ENCODE measurements around the gene SNAP23.
A peak's percentile ranks its signal among the peaks of the same experiment; 100 is the strongest.

The SNAP23 gene

DNA sequence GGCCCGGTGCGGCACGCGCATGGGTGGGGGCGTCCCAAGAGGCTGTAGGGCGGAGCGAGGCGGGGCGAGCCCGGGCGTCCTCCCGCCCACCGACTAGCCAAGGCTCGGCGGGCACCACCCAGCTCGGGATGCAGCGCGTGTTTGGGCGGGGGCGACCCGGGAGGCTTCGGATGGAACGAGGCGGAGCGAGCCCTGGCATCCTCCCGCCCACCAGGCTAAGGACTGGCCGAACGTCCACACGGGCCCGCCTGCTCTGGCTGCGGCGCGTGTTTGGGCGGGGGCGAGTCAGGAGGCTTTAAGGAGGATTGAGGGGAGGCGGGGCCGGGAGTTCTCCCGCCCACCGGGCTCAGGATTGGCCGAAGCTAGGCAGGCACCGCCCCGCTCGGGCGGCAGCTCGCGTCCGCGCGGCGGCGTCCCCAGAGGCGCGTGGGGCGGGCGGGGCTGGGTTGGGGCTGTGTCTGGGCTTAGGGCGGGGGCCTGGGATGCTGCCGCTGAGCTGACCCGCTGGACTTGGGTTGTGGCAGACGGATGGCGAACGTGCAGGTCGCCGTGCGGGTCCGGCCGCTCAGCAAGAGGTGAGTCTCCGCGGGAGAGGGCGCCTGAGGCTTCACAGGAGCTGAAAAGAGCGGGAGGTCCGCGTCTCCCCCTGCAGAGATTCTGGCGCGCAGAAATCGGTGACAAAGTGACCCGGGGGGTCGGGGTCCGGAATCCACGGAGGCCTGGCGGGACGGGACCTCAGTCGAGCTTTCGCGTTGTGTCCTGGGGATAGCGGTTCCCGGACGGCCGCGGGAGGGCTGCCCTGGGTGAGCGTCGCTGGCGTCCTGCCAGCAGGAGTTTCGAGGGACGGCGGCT lies 80.0 kb downstream of the SNAP23 start, which contains the start of gene STARD9:
TSS of gene STARD9 (plus strand) at position 419 of the 852 bp plus-strand sequence. CDS start at position 529, 110 bp downstream.
- H3K4me1 ChIP-seq (ENCODE audit: control insufficient read depth, insufficient read depth, low read length, unreplicated experiment), result peaks cover 19% of the 10 kb centered on the region
- no peaks in the 10 kb centered on the region for H3K27me3 ChIP-seq (ENCODE audit: insufficient read depth, low read length)
- no peaks in the 10 kb centered on the region for H3K36me3 ChIP-seq (ENCODE audit: insufficient read depth, low read length)
- no peak within 1 kb of the TSS for H3K27ac ChIP-seq (ENCODE audit: low read depth, low read length)
- peak within 1 kb of the TSS; percentile 99 for H2AFZ ChIP-seq (ENCODE audit: low read length, unreplicated experiment)
- H3K4me3 ChIP-seq (ENCODE audit: low read depth, low read length), result peak within 1 kb of the TSS; percentile 87
- H3K79me2 ChIP-seq (ENCODE audit: control insufficient read depth, insufficient read depth, low read length, unreplicated experiment), result peaks cover 8% of the 10 kb centered on the region

DNA sequence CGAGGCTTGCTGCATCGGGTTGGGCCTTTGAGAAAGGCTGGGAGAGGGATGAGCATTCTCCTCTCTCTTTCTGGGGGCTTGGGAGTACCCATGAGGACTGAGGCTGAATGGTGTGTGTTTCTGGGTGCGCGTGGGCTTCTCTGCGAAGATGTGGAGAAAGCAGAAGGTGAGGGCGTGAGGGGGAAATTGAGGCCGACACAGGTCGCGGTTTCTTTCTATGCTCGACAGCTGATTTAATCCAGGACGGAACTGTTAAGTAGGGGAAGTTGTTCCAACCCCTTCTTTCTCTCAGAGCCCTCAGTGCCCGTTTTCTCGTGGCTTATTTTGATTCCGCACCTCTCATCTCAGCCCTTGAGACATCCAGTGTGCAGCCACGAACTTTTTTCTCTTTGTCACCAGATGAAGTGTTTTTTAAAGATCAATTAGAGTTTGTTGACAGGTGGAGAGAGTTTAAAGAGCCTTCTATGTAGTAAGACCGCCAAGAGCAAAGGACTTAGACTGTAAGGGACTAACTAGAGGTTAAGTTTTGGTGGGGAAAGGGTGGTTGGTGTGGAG lies 80.7 kb downstream of the SNAP23 start:
- no peaks in the 10 kb centered on the region for H3K36me3 ChIP-seq (ENCODE audit: insufficient read depth, low read length)
- peak overlapping the region; percentile 87 for H3K4me3 ChIP-seq (ENCODE audit: low read depth, low read length)
- no peak overlapping the region for H3K27ac ChIP-seq (ENCODE audit: low read depth, low read length)
- H3K79me2 ChIP-seq (ENCODE audit: control insufficient read depth, insufficient read depth, low read length, unreplicated experiment), result peaks cover 8% of the 10 kb centered on the region
- peaks cover 19% of the 10 kb centered on the region for H3K4me1 ChIP-seq (ENCODE audit: control insufficient read depth, insufficient read depth, low read length, unreplicated experiment)
- H3K27me3 ChIP-seq (ENCODE audit: insufficient read depth, low read length), result no peaks in the 10 kb centered on the region
- peak overlapping the region; percentile 78 for H2AFZ ChIP-seq (ENCODE audit: low read length, unreplicated experiment)

DNA sequence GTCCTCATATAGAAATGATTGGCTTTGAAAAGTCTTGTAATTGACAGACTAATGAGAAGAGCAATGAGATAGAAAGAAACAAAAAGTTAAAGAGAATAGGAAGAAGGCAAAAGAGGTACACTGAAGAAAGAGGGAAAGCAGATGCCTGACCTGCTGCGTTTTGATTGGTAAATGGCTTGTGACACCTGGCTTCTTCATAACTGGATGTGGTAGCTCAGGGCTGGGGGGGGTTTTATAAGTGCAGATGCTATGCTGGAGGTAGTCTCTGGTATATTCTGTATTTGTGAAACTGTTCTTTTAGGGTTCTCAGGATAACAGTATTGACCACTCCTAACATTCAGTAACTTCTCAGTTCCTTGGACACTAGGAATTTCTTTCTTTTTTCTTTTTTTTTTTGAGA lies 81.3 kb downstream of the SNAP23 start:
- H2AFZ ChIP-seq (ENCODE audit: low read length, unreplicated experiment), result no peak overlapping the region
- H3K27ac ChIP-seq (ENCODE audit: low read depth, low read length), result no peak overlapping the region
- H3K4me3 ChIP-seq (ENCODE audit: low read depth, low read length), result peak overlapping the region; percentile 87
- H3K36me3 ChIP-seq (ENCODE audit: insufficient read depth, low read length), result no peaks in the 10 kb centered on the region
- no peaks in the 10 kb centered on the region for H3K27me3 ChIP-seq (ENCODE audit: insufficient read depth, low read length)
- H3K4me1 ChIP-seq (ENCODE audit: control insufficient read depth, insufficient read depth, low read length, unreplicated experiment), result peaks cover 21% of the 10 kb centered on the region
- peaks cover 8% of the 10 kb centered on the region for H3K79me2 ChIP-seq (ENCODE audit: control insufficient read depth, insufficient read depth, low read length, unreplicated experiment)

DNA sequence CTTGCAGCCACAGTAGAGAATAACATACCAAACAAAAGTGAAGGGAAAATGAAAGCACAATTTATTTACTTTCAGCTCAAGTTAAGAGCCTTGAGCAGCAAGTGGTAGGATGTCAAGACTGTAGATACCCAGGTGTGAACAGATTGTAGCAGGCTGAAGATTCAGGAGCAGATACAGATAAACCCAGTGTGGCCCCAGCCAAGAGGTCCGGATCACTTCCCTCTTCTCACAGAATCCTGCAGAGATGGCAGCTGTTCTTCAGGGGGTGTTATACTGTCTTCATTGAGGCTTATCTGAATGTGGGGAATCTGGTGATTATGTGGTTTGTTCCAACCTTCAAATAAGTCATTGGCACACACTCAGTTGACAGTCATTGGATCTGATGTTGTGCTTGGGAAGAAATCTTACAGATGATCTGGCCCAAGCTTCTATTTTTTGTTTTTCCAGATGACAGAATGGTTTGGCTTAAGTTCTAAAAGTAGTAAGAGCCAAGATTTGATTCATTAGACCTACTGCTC lies 82.1 kb downstream of the SNAP23 start:
- Histone ChIP-seq H3K27ac (ENCODE audit: low read depth, low read length) (no peak overlapping the region), H3K27me3 (ENCODE audit: insufficient read depth, low read length) (no peaks in the 10 kb centered on the region), H3K4me1 (ENCODE audit: control insufficient read depth, insufficient read depth, low read length, unreplicated experiment) (peaks cover 25% of the 10 kb centered on the region)

DNA sequence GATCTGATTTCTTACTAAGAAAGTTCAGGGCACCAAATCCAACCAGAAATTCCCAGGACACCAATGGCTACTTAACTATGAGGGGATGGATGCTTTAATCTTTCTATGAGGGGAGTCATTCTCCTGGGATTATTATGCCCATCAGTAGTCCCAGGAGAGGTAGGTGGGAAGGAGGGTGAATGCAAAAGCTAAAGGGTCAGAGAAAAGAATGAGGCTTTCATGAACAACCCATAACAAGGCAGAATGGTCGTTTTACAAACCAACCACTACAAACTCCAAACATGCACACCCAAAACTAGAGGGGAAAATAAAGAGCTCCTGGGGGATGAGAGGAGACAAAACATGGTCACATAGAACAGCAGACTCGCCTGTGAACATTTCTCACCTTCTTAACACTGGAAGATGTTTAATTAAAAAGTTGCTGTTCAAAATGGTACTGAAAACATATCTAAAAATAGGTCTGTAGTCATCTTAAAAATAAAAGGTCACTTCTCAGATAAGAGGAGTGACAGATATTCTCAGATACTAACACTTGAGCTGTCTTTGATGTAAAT lies 83.6 kb downstream of the SNAP23 start:
- no peak overlapping the region for H3K4me3 ChIP-seq (ENCODE audit: low read depth, low read length)
- no peaks in the 10 kb centered on the region for H3K27me3 ChIP-seq (ENCODE audit: insufficient read depth, low read length)
- peaks cover 25% of the 10 kb centered on the region for H3K4me1 ChIP-seq (ENCODE audit: control insufficient read depth, insufficient read depth, low read length, unreplicated experiment)
- H3K36me3 ChIP-seq (ENCODE audit: insufficient read depth, low read length), result no peaks in the 10 kb centered on the region
- H2AFZ ChIP-seq (ENCODE audit: low read length, unreplicated experiment), result no peak overlapping the region
- peaks cover 17% of the 10 kb centered on the region for H3K79me2 ChIP-seq (ENCODE audit: control insufficient read depth, insufficient read depth, low read length, unreplicated experiment)
- no peak overlapping the region for H3K27ac ChIP-seq (ENCODE audit: low read depth, low read length)

More for the DNA sequence above, 82.1 kb downstream of the SNAP23 start:
- H2AFZ ChIP-seq (ENCODE audit: low read length, unreplicated experiment), result no peak overlapping the region
- peak overlapping the region; percentile 65 for H3K4me3 ChIP-seq (ENCODE audit: low read depth, low read length)
- H3K36me3 ChIP-seq (ENCODE audit: insufficient read depth, low read length), result no peaks in the 10 kb centered on the region
- peaks cover 9% of the 10 kb centered on the region for H3K79me2 ChIP-seq (ENCODE audit: control insufficient read depth, insufficient read depth, low read length, unreplicated experiment)

- Histone ChIP-seq H3K79me2 (ENCODE audit: control insufficient read depth, insufficient read depth, low read length, unreplicated experiment) (peaks cover 13% of the 10 kb centered on the region), H3K27me3 (ENCODE audit: insufficient read depth, low read length) (no peaks in the 10 kb centered on the region), H2AFZ (ENCODE audit: low read length, unreplicated experiment) (no peak overlapping the region), H3K36me3 (ENCODE audit: insufficient read depth, low read length) (no peaks in the 10 kb centered on the region), H3K4me3 (ENCODE audit: low read depth, low read length) (peak overlapping the region; percentile 70), H3K4me1 (ENCODE audit: control insufficient read depth, insufficient read depth, low read length, unreplicated experiment) (peaks cover 19% of the 10 kb centered on the region), H3K27ac (ENCODE audit: low read depth, low read length) (no peak overlapping the region)
Measured at GRCh38 chr15:42581272-42581730, 85.9 kb downstream of the SNAP23 start.

All from ACC112 (cell line).